GM12864 (cell line): ENCODE measurements around the gene RNF181.
A peak's percentile ranks its signal among the peaks of the same experiment; 100 is the strongest.
"Not testable (repeated sequence)": the region's sequence is repeated elsewhere in the genome, so short reads cannot be mapped to it uniquely, and the experiment has no call there.

Experiments
- DNase-seq: peaks from one replicate; pipeline ENCODE4 v3.0.0-alpha.2; 2011; ENCODE audit warnings: low read depth
- H3K4me3 ChIP-seq: 2 replicates; pipeline ENCODE4 v1.5.1; 2011; ENCODE audit warnings: mild to moderate bottlenecking, low read depth, low read length, control low read depth
- TF ChIP-seq, protein P1 (sequence below): IDR thresholded peaks from 2 replicates; pipeline ENCODE4 v1.5.1; 2011; ENCODE audit warnings: low read depth, mild to moderate bottlenecking, moderate library complexity, low read length, control low read depth, inconsistent platforms; ENCODE audit errors: missing control alignments

The RNF181 gene

DNA sequence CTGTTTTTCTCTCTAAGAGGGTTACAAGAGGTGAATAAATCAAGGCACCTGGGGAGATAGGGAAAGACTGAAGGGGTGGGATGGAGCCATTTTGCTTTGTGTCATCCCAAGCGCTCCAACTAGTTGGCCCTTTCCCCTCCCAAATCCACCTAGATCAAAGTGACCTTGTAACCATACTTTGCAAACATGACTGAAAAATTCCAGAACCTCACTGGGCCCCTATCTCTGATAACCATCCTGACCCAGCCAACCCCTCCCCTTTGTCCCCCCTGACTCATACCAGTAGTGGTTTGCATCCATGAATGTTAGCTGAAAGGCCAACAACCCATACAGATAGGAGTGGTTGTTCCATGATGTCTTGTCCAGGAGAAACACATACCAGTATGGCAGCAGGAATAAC lies 37.4 kb upstream of the RNF181 start:
- DNase-seq: no peak
- H3K4me3 ChIP-seq: no peak overlapping the region
- TF ChIP-seq, protein P1, sequence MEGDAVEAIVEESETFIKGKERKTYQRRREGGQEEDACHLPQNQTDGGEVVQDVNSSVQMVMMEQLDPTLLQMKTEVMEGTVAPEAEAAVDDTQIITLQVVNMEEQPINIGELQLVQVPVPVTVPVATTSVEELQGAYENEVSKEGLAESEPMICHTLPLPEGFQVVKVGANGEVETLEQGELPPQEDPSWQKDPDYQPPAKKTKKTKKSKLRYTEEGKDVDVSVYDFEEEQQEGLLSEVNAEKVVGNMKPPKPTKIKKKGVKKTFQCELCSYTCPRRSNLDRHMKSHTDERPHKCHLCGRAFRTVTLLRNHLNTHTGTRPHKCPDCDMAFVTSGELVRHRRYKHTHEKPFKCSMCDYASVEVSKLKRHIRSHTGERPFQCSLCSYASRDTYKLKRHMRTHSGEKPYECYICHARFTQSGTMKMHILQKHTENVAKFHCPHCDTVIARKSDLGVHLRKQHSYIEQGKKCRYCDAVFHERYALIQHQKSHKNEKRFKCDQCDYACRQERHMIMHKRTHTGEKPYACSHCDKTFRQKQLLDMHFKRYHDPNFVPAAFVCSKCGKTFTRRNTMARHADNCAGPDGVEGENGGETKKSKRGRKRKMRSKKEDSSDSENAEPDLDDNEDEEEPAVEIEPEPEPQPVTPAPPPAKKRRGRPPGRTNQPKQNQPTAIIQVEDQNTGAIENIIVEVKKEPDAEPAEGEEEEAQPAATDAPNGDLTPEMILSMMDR: no peak

DNA sequence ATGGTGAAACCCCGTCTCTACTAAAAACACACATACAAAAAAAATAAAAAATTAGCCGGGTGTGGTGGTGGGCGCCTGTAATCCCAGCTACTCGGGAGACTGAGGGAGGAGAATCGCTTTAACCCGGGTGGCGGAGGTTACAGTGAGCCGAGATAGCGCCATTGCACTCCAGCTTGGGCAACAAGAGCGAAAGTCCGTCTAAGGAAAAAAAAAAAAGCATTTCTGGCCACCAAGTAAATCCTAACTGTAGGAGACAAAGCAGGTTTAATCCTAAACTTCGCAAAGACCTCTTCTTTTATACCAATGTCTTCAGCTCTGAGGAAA lies 35.2 kb upstream of the RNF181 start:
- DNase-seq: not testable (repeated sequence)
- peak overlapping the region; percentile 64 for H3K4me3 ChIP-seq

DNA sequence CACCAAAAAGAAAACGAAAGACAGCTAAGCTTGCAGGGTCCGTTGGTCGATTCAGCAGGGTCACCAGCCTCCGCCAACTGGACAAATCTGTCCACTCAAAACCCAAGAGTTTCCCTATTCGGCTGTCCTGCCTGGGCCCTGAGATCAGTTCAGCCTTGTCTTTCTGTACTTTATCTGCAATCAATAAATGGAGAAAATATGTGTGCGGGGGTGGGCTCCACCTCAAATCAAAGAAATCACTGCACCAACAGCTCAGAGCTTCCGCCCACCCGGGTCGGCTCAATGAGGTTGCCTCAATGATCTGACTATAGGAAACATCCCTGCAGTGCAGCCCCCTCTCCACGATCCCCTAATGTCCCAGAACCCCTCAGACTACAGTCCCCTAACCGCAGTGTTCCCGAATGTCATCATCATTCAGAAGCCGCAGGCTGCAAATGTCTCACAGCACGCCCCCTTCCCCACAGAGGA lies 34.7 kb upstream of the RNF181 start:
- peak overlapping the region; percentile 64 for H3K4me3 ChIP-seq
- DNase-seq: no peak
- TF ChIP-seq, protein P1: no peak

DNA sequence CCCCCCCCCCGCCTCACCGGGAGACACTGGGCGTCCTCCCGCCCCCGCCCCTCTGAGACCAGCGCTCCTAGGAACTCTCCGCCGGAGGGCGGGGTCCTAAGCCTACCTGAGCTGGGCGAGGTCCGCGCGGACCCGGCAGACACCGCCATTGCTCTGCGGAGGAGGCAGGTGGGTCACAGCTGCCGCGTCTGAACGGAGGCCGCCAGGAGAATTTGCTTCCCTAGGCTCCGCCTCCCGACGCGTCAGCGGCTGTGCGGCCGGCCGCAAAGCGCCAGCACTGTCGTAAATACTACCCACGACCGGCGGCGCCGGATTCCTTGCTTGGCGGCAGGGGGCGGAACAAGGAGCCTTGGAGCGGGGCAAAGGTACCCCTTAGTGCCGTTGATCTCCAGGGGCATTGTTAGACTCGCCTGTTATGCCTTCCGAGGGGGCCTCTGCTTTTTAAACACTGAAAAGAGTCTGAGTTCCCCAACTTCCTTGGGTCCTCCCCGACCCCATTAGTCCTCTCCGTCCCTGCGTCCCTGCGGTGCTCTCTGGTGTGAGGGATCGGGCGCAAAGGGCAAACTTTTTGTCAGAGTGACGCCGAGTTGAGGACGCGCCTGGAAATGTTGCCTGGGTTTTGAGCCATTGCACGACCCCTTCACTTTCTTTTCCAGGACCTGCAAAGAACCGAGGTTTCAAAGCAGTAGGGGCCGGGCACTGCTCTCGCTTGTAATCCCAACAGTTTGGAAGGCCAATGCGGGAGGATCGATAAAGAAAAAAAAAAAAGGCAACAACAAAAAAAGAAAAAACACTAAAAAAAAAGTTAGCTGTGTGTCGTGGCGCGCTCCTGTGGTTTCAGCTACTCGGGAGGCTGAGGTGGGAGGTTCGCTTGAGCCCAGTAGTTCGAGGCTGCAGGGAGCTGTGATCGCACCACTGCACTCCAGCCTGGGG lies 34.0 kb upstream of the RNF181 start, which contains the start of gene GGCX:
GGCX (minus strand) TSS at position 214 of the 933 bp plus-strand sequence; CDS start at position 149, 65 bp downstream.
- TF ChIP-seq, protein P1: no peak
- DNase-seq: peak; percentile 83
- peak within 1 kb of the TSS; percentile 64 for H3K4me3 ChIP-seq

DNA sequence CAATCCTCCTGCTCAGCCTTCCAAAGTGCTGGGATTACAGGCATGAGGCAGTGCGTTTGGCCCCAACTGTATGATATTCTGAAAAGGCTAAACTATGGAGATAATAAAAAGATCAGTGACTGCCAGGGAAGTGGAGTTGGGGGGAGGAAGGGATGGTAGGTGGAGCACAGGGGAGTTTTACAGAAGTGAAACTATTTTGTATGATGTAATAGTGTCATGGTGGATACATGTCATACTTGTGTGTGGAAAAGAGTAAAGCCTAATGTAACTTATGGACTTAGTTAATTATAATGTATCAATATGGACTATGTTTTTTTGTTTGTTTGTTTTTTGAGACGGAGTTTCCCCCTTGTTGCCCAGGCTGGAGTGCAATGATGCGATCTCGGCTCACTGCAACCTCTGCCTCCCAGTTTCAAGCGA lies 31.4 kb upstream of the RNF181 start:
- H3K4me3 ChIP-seq: no peak overlapping the region

DNA sequence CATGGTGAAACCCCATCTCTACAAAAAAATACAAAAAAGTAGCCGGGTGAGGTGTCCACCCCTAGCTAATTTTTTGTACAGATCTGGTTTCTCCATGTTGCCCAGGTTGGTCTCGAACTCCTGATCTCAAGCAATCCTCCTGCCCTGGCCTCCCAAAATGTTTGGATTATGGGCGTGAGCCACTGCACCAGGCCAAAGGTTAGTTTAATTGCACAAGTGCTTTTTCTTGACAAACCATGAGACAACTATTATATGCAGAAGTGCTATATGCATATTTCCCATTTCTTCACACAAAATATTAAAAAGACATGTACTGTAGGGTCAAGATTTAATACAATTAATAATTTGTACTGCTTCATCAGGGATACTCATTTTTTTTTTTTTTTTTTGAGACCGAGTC lies 29.3 kb upstream of the RNF181 start:
- TF ChIP-seq, protein P1: no peak
- no peak for DNase-seq
- H3K4me3 ChIP-seq: no peak overlapping the region

More for the DNA sequence above, 31.4 kb upstream of the RNF181 start:
- DNase-seq: no peak
- TF ChIP-seq, protein P1: no peak

DNA sequence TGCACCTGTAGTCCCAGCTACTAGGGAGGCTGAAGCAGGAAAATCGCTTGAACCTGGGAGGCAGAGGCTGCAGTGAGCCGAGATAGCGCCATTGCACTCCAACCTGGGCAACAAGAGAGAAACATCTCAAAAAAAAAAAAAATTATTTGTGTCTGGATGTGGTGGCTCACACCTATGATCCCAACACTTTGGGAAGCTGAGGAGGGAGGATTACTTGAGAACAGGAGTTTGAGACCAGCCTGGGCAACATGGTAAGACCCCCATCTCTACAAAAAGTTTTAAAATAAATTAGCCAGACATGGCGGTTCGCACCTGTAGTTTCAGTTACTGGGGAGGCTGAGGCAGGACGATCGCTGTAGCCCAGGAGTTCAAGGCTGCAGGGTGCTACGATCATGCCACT lies 19.8 kb upstream of the RNF181 start:
- H3K4me3 ChIP-seq: no peak overlapping the region
- TF ChIP-seq, protein P1: no peak
- no peak for DNase-seq
